Keratinocyte (primary cell): ENCODE results near the gene GCHFR.

Experiments
- EZH2 ChIP-seq: IDR thresholded peaks from one replicate; pipeline ENCODE4 v1.6.1; 2012; ENCODE audit warnings: inconsistent platforms, mild to moderate bottlenecking, low read length, moderate library complexity
- TF ChIP-seq, protein P1 (sequence below), 3 experiments: IDR thresholded peaks in 1 of 3; conservative IDR thresholded peaks in 1 of 3; optimal IDR thresholded peaks in 1 of 3; 2 replicates in 2 of 3; 3 replicates in 1 of 3; pipeline versions ENCODE3 to v1.5.1; 2011; ENCODE audit warnings: low read length in 3 of 3, mild to moderate bottlenecking in 3 of 3, moderate library complexity in 2 of 3, control low read depth in 1 of 3, inconsistent platforms in 1 of 3; ENCODE audit not compliant: insufficient read depth in 2 of 3; ENCODE audit errors: extremely low read depth in 1 of 3

DNA sequence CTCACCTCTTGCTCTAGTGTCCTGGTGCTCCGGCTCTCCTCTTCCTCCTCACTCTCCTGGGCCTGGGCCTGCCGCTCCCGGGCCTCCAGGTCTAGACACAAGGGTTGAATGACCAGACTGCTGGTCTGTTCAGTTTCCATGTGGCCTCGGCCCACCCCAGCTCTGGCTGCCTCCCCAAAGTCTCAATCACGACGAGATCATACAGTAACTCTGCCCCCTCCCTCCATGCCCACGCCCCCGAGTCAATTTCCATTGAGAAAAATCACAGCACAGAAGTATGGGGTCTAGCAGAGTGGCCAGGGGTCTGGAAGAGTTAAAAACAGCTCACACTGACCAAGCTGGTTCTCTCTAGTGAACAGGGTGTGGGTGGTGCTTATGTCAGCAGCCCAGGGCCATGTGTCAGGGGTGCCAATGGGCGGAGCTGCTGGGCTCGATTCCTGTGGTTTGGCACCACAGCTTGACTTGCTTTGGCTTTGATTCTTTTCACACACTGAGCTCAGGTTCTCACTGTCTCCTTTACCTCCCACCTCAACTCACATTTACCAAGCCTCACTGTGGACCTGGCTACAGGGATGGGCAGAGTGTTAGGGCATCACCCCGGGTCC is 12.8 kb downstream of the GCHFR start:
- TF ChIP-seq, protein P1, sequence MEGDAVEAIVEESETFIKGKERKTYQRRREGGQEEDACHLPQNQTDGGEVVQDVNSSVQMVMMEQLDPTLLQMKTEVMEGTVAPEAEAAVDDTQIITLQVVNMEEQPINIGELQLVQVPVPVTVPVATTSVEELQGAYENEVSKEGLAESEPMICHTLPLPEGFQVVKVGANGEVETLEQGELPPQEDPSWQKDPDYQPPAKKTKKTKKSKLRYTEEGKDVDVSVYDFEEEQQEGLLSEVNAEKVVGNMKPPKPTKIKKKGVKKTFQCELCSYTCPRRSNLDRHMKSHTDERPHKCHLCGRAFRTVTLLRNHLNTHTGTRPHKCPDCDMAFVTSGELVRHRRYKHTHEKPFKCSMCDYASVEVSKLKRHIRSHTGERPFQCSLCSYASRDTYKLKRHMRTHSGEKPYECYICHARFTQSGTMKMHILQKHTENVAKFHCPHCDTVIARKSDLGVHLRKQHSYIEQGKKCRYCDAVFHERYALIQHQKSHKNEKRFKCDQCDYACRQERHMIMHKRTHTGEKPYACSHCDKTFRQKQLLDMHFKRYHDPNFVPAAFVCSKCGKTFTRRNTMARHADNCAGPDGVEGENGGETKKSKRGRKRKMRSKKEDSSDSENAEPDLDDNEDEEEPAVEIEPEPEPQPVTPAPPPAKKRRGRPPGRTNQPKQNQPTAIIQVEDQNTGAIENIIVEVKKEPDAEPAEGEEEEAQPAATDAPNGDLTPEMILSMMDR (optimal IDR thresholded peaks at IDR 0.05 in 1 of 3, IDR thresholded peaks at IDR 0.05 in 1 of 3, conservative IDR thresholded peaks at IDR 0.05 in 1 of 3; ENCODE audit: extremely low read depth in 1 of 3, insufficient read depth in 2 of 3, low read length in 3 of 3), result no peak
- no peak for TF ChIP-seq EZH2
